Measurements from ENCODE around the gene ZFAND2B.
"Not testable (repeated sequence)": the region's sequence is repeated elsewhere in the genome, so short reads cannot be mapped to it uniquely, and the experiment has no call there.

The ZFAND2B gene

GRCh38 chr2:219176818-219177551 is 29.6 kb upstream of the ZFAND2B start, which contains the start of gene CNPPD1:
Gene CNPPD1 (minus strand): TSS chr2:219176925. CDS start chr2:219176828, 97 bp downstream.
- DNase-seq = peak; percentile 92

GRCh38 chr2:219177552-219178376 is 28.8 kb upstream of the ZFAND2B start, which contains the start of gene RETREG2:
Gene RETREG2 (plus strand): TSS chr2:219178275. CDS start chr2:219178353, 78 bp downstream.
- peak; percentile 90 for DNase-seq

- DNase-seq = peak; percentile 65
Observed at GRCh38 chr2:219178377-219179175, 28.0 kb upstream of the ZFAND2B start.

GRCh38 chr2:219179601-219180465 is 26.7 kb upstream of the ZFAND2B start:
- no peak for DNase-seq

GRCh38 chr2:219180961-219181360 is 25.6 kb upstream of the ZFAND2B start:
- DNase-seq = no peak

GRCh38 chr2:219181531-219181930 is 25.1 kb upstream of the ZFAND2B start:
- DNase-seq = no peak

GRCh38 chr2:219182331-219183150 is 24.0 kb upstream of the ZFAND2B start:
- DNase-seq = peak; percentile 15

GRCh38 chr2:219183151-219183772 is 23.3 kb upstream of the ZFAND2B start:
- no peak for DNase-seq

GRCh38 chr2:219184121-219184520 is 22.5 kb upstream of the ZFAND2B start:
- DNase-seq = no peak

GRCh38 chr2:219186754-219187456 is 19.7 kb upstream of the ZFAND2B start:
- no peak for DNase-seq

- no peak for DNase-seq
Observed at GRCh38 chr2:219197388-219197787, 9.2 kb upstream of the ZFAND2B start.

GRCh38 chr2:219198974-219199373 is 7.6 kb upstream of the ZFAND2B start:
- DNase-seq = no peak

GRCh38 chr2:219199470-219200211 is 6.9 kb upstream of the ZFAND2B start:
- no peak for DNase-seq

- DNase-seq = not testable (repeated sequence)
Observed at GRCh38 chr2:219200502-219201326, 5.9 kb upstream of the ZFAND2B start.

- not testable (repeated sequence) for DNase-seq
Observed at GRCh38 chr2:219201331-219201730, 5.3 kb upstream of the ZFAND2B start.

GRCh38 chr2:219204425-219205164 is 2.0 kb upstream of the ZFAND2B start:
- no peak for DNase-seq

GRCh38 chr2:219205165-219205538 is 1.4 kb upstream of the ZFAND2B start:
- no peak for DNase-seq

GRCh38 chr2:219205981-219206327 is 628 bp upstream of the ZFAND2B start:
- no peak for DNase-seq

Measured in CD4-positive, alpha-beta T cell treated with Interleukin-17A for 4 hours (primary cell).